Measurements from ENCODE around the gene EPHA5. TPM values are rescaled to one million over a fixed set of nuclear protein-coding genes. Genes with fewer than 3 reads are reported as not detected.

EPHA5 gene
- total RNA-seq, 1 donor from 2014 or later, result 0.94 TPM

- H3K36me3 Mint-ChIP-seq, result no peaks in the 10 kb centered on the region
- TF ChIP-seq, protein P1, sequence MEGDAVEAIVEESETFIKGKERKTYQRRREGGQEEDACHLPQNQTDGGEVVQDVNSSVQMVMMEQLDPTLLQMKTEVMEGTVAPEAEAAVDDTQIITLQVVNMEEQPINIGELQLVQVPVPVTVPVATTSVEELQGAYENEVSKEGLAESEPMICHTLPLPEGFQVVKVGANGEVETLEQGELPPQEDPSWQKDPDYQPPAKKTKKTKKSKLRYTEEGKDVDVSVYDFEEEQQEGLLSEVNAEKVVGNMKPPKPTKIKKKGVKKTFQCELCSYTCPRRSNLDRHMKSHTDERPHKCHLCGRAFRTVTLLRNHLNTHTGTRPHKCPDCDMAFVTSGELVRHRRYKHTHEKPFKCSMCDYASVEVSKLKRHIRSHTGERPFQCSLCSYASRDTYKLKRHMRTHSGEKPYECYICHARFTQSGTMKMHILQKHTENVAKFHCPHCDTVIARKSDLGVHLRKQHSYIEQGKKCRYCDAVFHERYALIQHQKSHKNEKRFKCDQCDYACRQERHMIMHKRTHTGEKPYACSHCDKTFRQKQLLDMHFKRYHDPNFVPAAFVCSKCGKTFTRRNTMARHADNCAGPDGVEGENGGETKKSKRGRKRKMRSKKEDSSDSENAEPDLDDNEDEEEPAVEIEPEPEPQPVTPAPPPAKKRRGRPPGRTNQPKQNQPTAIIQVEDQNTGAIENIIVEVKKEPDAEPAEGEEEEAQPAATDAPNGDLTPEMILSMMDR (IDR thresholded peaks at IDR 0.05; ENCODE audit: unreplicated experiment), result no peak
- no peak overlapping the region for H3K4me3 Mint-ChIP-seq
Measured at GRCh38 chr4:65456579-65456978, 213.7 kb downstream of the EPHA5 start.

DNA sequence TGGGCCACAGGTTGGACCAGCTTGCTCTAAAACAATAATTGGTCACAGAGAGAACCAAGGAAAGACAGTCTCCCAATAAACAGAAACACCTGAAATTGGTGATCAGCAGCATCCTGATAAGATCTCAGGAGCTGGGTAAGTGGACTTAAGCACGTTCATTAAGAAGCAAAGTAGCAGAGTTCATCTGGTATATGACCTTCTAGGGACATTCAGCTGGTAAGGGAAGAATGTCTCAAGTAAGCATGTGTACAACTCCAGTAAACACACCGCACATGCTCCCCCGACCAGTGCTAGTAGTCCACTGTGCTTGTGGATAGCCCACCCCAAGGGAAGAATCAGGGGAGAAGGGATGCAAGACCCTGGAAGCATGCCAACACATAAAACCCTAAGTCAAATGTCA, 216.9 kb downstream of the EPHA5 start:
- Mint-ChIP-seq H3K4me1 (no peaks in the 10 kb centered on the region), H3K27ac (no peak overlapping the region), H3K9me3 (no peaks in the 10 kb centered on the region), H3K27me3 (ENCODE audit: low read depth) (no peaks in the 10 kb centered on the region), H3K4me3 (no peak overlapping the region), H3K36me3 (no peaks in the 10 kb centered on the region)
- DNase-seq (ENCODE audit: low spot score in 2 of 2, unreplicated experiment in 2 of 2), result no peak
- TF ChIP-seq, protein P1 (IDR thresholded peaks at IDR 0.05; ENCODE audit: unreplicated experiment), result no peak

More at GRCh38 chr4:65456579-65456978, 213.7 kb downstream of the EPHA5 start:
- no peak overlapping the region for H3K27ac Mint-ChIP-seq
- DNase-seq (ENCODE audit: low spot score in 2 of 2, unreplicated experiment in 2 of 2), result no peak
- H3K9me3 Mint-ChIP-seq, result no peaks in the 10 kb centered on the region
- H3K4me1 Mint-ChIP-seq, result no peaks in the 10 kb centered on the region
- H3K27me3 Mint-ChIP-seq (ENCODE audit: low read depth), result no peaks in the 10 kb centered on the region

DNA sequence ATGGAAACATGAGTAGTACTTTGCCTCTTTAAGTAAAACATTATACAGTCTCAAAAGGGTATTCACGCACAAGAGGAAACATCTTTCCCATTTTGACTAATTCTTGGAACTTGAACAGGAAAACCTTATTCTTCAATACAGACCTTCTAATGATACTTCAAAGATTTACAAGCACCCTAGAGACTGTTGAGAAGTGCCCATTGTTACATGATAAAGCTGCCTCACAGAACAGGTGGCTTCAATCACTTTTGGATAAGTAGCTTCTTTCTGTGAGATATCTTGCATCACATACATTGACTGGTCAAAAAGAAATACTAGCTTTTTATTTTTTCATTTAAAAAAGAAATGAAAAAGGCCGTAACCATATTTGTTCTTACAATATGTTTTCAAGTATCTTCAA, 219.4 kb downstream of the EPHA5 start:
- H3K9me3 Mint-ChIP-seq, result no peaks in the 10 kb centered on the region
- TF ChIP-seq, protein P1 (IDR thresholded peaks at IDR 0.05; ENCODE audit: unreplicated experiment), result no peak
- DNase-seq (ENCODE audit: low spot score in 2 of 2, unreplicated experiment in 2 of 2), result no peak
- H3K4me1 Mint-ChIP-seq, result no peaks in the 10 kb centered on the region
- H3K36me3 Mint-ChIP-seq, result no peaks in the 10 kb centered on the region
- no peak overlapping the region for H3K4me3 Mint-ChIP-seq
- no peaks in the 10 kb centered on the region for H3K27me3 Mint-ChIP-seq (ENCODE audit: low read depth)
- no peak overlapping the region for H3K27ac Mint-ChIP-seq

GRCh38 chr4:65437102-65437501, 233.2 kb downstream of the EPHA5 start:
- DNase-seq (ENCODE audit: low spot score in 2 of 2, unreplicated experiment in 2 of 2), result no peak
- Mint-ChIP-seq H3K4me3 (no peak overlapping the region), H3K27me3 (ENCODE audit: low read depth) (no peaks in the 10 kb centered on the region), H3K27ac (no peak overlapping the region), H3K9me3 (no peaks in the 10 kb centered on the region), H3K36me3 (no peaks in the 10 kb centered on the region), H3K4me1 (no peaks in the 10 kb centered on the region)
- TF ChIP-seq, protein P1 (IDR thresholded peaks at IDR 0.05; ENCODE audit: unreplicated experiment), result no peak

- no peak for DNase-seq (ENCODE audit: low spot score in 2 of 2, unreplicated experiment in 2 of 2)
- Mint-ChIP-seq H3K4me3 (no peak overlapping the region), H3K36me3 (no peaks in the 10 kb centered on the region), H3K9me3 (no peaks in the 10 kb centered on the region), H3K27ac (no peak overlapping the region), H3K4me1 (no peaks in the 10 kb centered on the region), H3K27me3 (ENCODE audit: low read depth) (no peaks in the 10 kb centered on the region)
- TF ChIP-seq, protein P1 (IDR thresholded peaks at IDR 0.05; ENCODE audit: unreplicated experiment), result no peak
Measured at GRCh38 chr4:65422109-65422508, 248.2 kb downstream of the EPHA5 start.

GRCh38 chr4:65420036-65420435, 250.3 kb downstream of the EPHA5 start:
- Mint-ChIP-seq H3K4me1 (no peaks in the 10 kb centered on the region), H3K27me3 (ENCODE audit: low read depth) (no peaks in the 10 kb centered on the region), H3K27ac (no peak overlapping the region), H3K4me3 (no peak overlapping the region), H3K36me3 (no peaks in the 10 kb centered on the region), H3K9me3 (no peaks in the 10 kb centered on the region)
- TF ChIP-seq, protein P1 (IDR thresholded peaks at IDR 0.05; ENCODE audit: unreplicated experiment), result no peak
- no peak for DNase-seq (ENCODE audit: low spot score in 2 of 2, unreplicated experiment in 2 of 2)
